Ovary (tissue), 9 donors: Measurements from ENCODE around the gene INPP5A. TPM values are rescaled to one million over a fixed set of nuclear protein-coding genes. Genes with fewer than 3 reads are reported as not detected.

Source experiments
- DNase-seq, 5 donors: peaks; one replicate each; pipeline ENCODE4 v3.0.0-alpha.2; 2019 to 2020
- H3K27ac ChIP-seq, 2 donors: fragments of 200-600 bp; one replicate each; pipeline versions ENCODE4 v1.5.1 to v1.8.0; 2019 to 2022
- H3K27me3 ChIP-seq: fragments of 200-600 bp; one replicate; pipeline ENCODE4 v1.8.0; 2022
- H3K36me3 ChIP-seq: fragments of 200-600 bp; sonication (generic); one replicate; pipeline ENCODE4 v1.5.1; 2019
- H3K4me1 ChIP-seq: one replicate; pipeline ENCODE4 v1.8.1; 2013; ENCODE audit warnings: mild to moderate bottlenecking, moderate library complexity; ENCODE audit not compliant: insufficient read depth
- H3K4me3 ChIP-seq: fragments of 200-600 bp; sonication (generic); one replicate; pipeline ENCODE4 v1.5.1; 2017
- H3K9me3 ChIP-seq, 2 donors: fragments of 200-600 bp in 1 of 2; sonication (generic) in 1 of 2; one replicate each; pipeline versions ENCODE4 v1.5.1 to v1.8.1; 2013 to 2019; ENCODE audit warnings: mild to moderate bottlenecking in 1 of 2, moderate library complexity in 1 of 2
- CTCF ChIP-seq, 3 donors: fragments of 450-650 bp in 2 of 3; fragments of 200-600 bp in 1 of 3; IDR thresholded peaks; one replicate each; pipeline versions ENCODE4 v1.5.1 to v1.8.0; 2016 to 2022; ENCODE audit warnings: antibody characterized with exemption in 3 of 3, mild to moderate bottlenecking in 1 of 3
- EP300 ChIP-seq: sonication (generic); formaldehyde crosslinking; IDR thresholded peaks from one replicate; pipeline ENCODE4 v1.6.1; 2017; ENCODE audit warnings: antibody characterized with exemption
- POLR2A ChIP-seq: fragments of 450-650 bp; IDR thresholded peaks from one replicate; pipeline ENCODE4 v1.6.1; 2017; ENCODE audit warnings: antibody characterized with exemption, mild to moderate bottlenecking, moderate library complexity
- WGBS, 3 donors: extraction: QIAGEN DNeasy Blood & Tissue Kit in 1 of 3; methylation state at CpG; one replicate each; pipeline versions ENCODE4 v1.1.5 to v1.1.7; 2013 to 2017; 5-methylcytosine and 5-hydroxymethylcytosine counted together
- intact Hi-C, 4 donors: fragments of 100-400 bp; cut with DNase I; formaldehyde crosslinking; loops; one replicate each; pipeline versions ENCODE4 v1.11.0 to v1.15.1; 2022 to 2023
- polyA plus RNA-seq, 2 donors: library from polyadenylated mRNA; stranded (reverse); fragments of 200-250 nt in 1 of 2; fragments of 350-450 nt in 1 of 2; fragmentation: Illumina TruSeq in 1 of 2; extraction: RNeasy Lipid Tissue Mini Kit (QIAGEN cat#74804) in 1 of 2; gene quantifications; one replicate each; pipeline ENCODE4 v1.2.3, GENCODE V29; 2013 to 2014
- total RNA-seq, 7 donors: library from RNA; depleted of rRNA in 2 of 7; stranded (reverse); fragments of >200 nt in 2 of 7; fragmentation: NEBNext Ultra II Directional in 3 of 7; extraction: Animal tissue kit (Norgen Biotek cat#: 25700) in 3 of 7; gene quantifications; one replicate each; pipeline versions ENCODE4 v1.1.0 to v1.2.4, GENCODE V29; 2016 to 2023
- donor health status: DM: no; HTN: no; CAD: no; lungs with moderate emphysema.
- donor health status: DM: no; HTN: no; CAD: no.
- donor health status: Bipolar disorder and iron deficiency.
- donor health status: DM: yes; HTN: yes; CAD: no.
- donor health status: DM: no; HTN: no; CAD: no.
- donor health status: DM: yes; HTN: yes; CAD: no.

Gene INPP5A
- total and polyA plus RNA-seq, 9 donors, result 19.8 to 41.2 (median 35.3) TPM

DNA sequence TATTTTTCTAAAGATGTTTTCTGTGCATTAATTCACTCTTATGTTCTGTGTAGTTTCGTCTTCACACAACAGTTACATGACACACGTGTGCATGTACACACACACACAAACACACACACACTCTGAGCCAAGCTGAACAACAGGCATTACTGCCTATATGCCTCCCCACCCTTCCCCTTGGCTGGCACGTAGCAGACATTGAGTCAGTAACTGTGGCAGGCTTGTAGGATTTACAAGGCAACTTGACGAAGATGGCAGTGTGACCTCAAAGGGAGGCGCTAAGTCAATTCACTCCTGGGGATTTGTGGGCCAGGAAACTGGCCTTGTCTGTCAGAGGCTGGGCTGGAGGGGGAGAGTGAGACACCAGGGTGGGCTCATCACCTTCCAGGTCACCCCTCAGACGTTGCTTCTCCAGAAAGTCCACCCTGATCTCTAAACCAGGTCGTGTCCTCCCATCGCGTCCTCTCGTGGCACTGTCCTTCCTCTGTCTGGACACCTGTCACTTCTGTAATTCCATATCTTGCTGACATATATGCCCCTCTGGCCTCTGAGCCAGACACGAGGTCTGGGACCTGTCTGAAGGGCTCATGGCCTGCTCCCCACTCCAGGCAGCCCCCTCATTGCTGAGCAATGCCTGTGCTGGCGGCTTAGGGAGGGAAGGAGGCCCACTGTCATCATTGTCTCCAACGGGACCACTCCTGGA lies 41.1 kb upstream of the INPP5A start:
- Histone ChIP-seq H3K4me3 (no peak overlapping the region), H3K27me3 (no peaks in the 10 kb centered on the region), H3K27ac (no peak overlapping the region), H3K36me3 (no peaks in the 10 kb centered on the region), H3K9me3 (no peaks in the 10 kb centered on the region), H3K4me1 (peaks cover 15% of the 10 kb centered on the region)
- 88 to 90% (median 89%) methylated on average over 13 of the region's 13 CpGs for WGBS, 3 donors
- TF ChIP-seq EP300 (no peak), CTCF (IDR thresholded peaks at IDR 0.05) (no peak), POLR2A (no peak)
- intact Hi-C loops, result no loop called here
- peak in 1 of 5 donors; percentile 30 for DNase-seq

DNA sequence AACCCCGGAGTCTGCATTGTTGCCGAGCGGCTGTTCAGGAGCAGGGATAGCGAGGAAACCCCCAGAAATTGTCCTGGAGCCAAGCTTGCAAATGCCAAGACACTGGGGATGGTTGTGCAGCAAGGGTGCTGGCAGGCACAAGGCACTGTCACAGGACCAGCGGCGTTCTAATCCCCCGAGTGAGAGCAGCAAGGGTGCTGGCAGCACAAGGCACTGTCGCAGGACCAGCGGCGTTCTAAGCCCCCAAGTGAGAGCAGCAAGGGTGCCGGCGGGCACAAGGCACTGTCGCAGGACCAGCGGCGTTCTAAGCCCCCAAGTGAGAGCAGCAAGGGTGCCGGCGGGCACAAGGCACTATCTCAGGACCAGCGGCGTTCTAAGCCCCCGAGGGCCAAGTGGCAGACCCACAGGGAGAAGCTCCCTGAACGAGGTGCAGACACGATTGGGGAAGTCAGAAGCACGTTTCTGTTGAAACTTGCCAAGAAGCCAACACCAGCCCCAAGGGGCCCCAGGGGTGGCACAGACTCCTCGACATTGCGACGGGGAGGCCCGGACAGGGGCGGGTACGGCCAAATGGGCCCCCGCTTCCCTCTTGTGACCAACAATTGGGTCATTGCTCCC lies 40.4 kb upstream of the INPP5A start:
- no peaks in the 10 kb centered on the region for H3K27me3 ChIP-seq
- H3K36me3 ChIP-seq, result no peaks in the 10 kb centered on the region
- no peak for TF ChIP-seq EP300
- TF ChIP-seq CTCF (IDR thresholded peaks at IDR 0.05), result no peak
- no peak for TF ChIP-seq POLR2A
- 87 to 88% (median 87%) methylated on average over 29 to 30 of the region's 30 CpGs for WGBS, 3 donors
- H3K27ac ChIP-seq, result no peak overlapping the region
- intact Hi-C loops, result no loop called here
- peak in 1 of 5 donors; percentile 32 for DNase-seq
- H3K4me3 ChIP-seq, result no peak overlapping the region
- peaks cover 13% of the 10 kb centered on the region for H3K4me1 ChIP-seq
- no peaks in the 10 kb centered on the region for H3K9me3 ChIP-seq

GRCh38 chr10:132497861-132498561 lies 39.6 kb upstream of the INPP5A start:
- TF ChIP-seq POLR2A (no peak), EP300 (no peak), CTCF (IDR thresholded peaks at IDR 0.05) (no peak)
- H3K27ac ChIP-seq, result no peak overlapping the region
- peak in 3 of 5 donors; percentile 17 to 37 (median 18) for DNase-seq
- no peaks in the 10 kb centered on the region for H3K9me3 ChIP-seq
- intact Hi-C loops, result no loop called here
- H3K27me3 ChIP-seq, result no peaks in the 10 kb centered on the region
- peaks cover 7% of the 10 kb centered on the region for H3K4me1 ChIP-seq
- no peaks in the 10 kb centered on the region for H3K36me3 ChIP-seq
- H3K4me3 ChIP-seq, result no peak overlapping the region
- 57 to 64% (median 63%) methylated on average over 14 to 17 of the region's 17 CpGs for WGBS, 3 donors

DNA sequence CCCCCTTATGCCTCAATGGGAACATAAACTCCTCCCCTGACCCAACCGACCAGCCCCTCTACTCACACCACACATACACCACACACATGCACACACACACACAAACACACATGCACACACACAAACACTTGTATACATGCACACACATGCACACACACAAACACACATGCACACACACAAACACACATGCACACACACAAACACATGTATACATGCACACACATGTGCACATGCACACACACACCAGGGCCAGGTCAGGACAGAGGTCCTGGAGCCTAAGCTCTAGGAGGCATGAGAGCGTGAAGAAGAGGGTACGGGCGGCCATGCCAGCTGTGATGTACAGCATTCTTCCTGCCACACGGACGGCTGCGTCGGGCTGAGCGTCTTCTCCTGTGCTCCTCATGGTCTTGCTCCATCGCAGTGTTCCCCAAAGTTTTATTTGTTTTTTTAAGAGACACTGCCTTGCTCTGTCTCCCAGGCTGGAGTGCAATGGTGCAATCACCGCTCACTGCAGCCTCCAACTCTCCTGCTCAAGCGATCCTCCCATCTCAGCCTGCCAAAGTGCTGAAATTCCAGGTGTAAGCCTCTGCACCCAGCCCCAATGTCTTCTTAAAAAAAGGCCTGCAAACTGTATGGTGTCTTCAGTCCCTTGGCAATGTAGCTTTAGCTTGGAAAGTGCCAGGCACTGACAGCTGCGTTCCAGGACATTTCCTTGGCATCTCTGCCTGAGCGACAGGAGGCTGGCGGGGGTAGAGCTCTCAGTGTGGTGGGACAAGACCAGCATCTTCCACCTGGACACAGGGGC lies 38.8 kb upstream of the INPP5A start:
- Histone ChIP-seq H3K4me3 (no peak overlapping the region), H3K4me1 (peaks cover 6% of the 10 kb centered on the region), H3K9me3 (no peaks in the 10 kb centered on the region), H3K36me3 (no peaks in the 10 kb centered on the region), H3K27ac (no peak overlapping the region), H3K27me3 (no peaks in the 10 kb centered on the region)
- TF ChIP-seq EP300, result no peak
- TF ChIP-seq POLR2A, result no peak
- TF ChIP-seq CTCF (IDR thresholded peaks at IDR 0.05), result no peak
- DNase-seq, result peak in 2 of 5 donors; percentile 14 to 27
- WGBS, 3 donors, result 85 to 91% (median 88%) methylated on average over 15 of the region's 15 CpGs
- intact Hi-C loops, result no loop called here
